CD14-positive monocyte (primary cell): ENCODE measurements around the gene PTPRN2. TPM values are rescaled to one million over a fixed set of nuclear protein-coding genes. Genes with fewer than 3 reads are reported as not detected.
"Not testable (repeated sequence)": the region's sequence is repeated elsewhere in the genome, so short reads cannot be mapped to it uniquely, and the experiment has no call there.

Source experiments
- DNase-seq, 3 donors: peaks; one replicate each; pipeline ENCODE4 v3.0.0-alpha.2; 2011 to 2022
- H2AFZ ChIP-seq: 2 replicates; pipeline ENCODE4 v1.6.0; 2012; ENCODE audit warnings: mild to moderate bottlenecking, low read depth, low read length, inconsistent platforms; ENCODE audit not compliant: insufficient read depth, poor library complexity, severe bottlenecking
- H3K27ac ChIP-seq, 2 donors: 1 replicate in 1 of 2; 2 replicates in 1 of 2; pipeline ENCODE4 v1.5.1; 2012 to 2013; ENCODE audit warnings: low read length in 2 of 2, control low read depth in 1 of 2, inconsistent platforms in 1 of 2, low read depth in 1 of 2, mild to moderate bottlenecking in 1 of 2
- H3K27me3 ChIP-seq, 2 donors: one replicate each; pipeline versions ENCODE4 v1.6.0 to v1.6.1; 2011 to 2013; ENCODE audit warnings: low read length in 2 of 2; ENCODE audit not compliant: control insufficient read depth in 2 of 2, insufficient read depth in 2 of 2
- H3K36me3 ChIP-seq, 2 donors: replicated peaks in 1 of 2; 1 replicate in 1 of 2; 2 replicates in 1 of 2; pipeline versions ENCODE4 v1.5.1 to v1.6.1; 2012 to 2013; ENCODE audit warnings: low read length in 2 of 2, control low read depth in 1 of 2, inconsistent platforms in 1 of 2, mild to moderate bottlenecking in 1 of 2; ENCODE audit not compliant: insufficient read depth in 2 of 2, control insufficient read depth in 1 of 2
- H3K4me1 ChIP-seq, 2 donors: 1 replicate in 1 of 2; 2 replicates in 1 of 2; pipeline versions ENCODE4 v1.5.1 to v1.6.1; 2012 to 2013; ENCODE audit warnings: low read length in 2 of 2, control low read depth in 1 of 2, inconsistent platforms in 1 of 2, mild to moderate bottlenecking in 1 of 2, moderate library complexity in 1 of 2; ENCODE audit not compliant: insufficient read depth in 2 of 2, control insufficient read depth in 1 of 2
- H3K4me2 ChIP-seq: replicated peaks from 2 replicates; pipeline ENCODE3; 2012; ENCODE audit warnings: low read length, moderate library complexity, mild to moderate bottlenecking; ENCODE audit not compliant: poor library complexity, severe bottlenecking; ENCODE audit errors: extremely low read depth
- H3K4me3 ChIP-seq, 3 experiments: fragments of 200-600 bp in 1 of 3; sonication (generic) in 1 of 3; replicated peaks in 1 of 3; 1 replicate in 2 of 3; 2 replicates in 1 of 3; pipeline ENCODE4 v1.5.1; 2011 to 2013; ENCODE audit warnings: low read length in 3 of 3, mild to moderate bottlenecking in 3 of 3, control low read depth in 2 of 3, low read depth in 2 of 3, inconsistent platforms in 1 of 3, moderate library complexity in 1 of 3
- H3K79me2 ChIP-seq: 2 replicates; pipeline ENCODE4 v1.6.0; 2012; ENCODE audit warnings: mild to moderate bottlenecking, control low read depth, inconsistent platforms, low read length, moderate library complexity; ENCODE audit not compliant: insufficient read depth
- H3K9ac ChIP-seq: 2 replicates; pipeline ENCODE4 v1.6.0; 2017; ENCODE audit warnings: low read length, mild to moderate bottlenecking; ENCODE audit not compliant: insufficient read depth, poor library complexity, severe bottlenecking
- H3K9me3 ChIP-seq, 2 donors: replicated peaks in 1 of 2; 1 replicate in 1 of 2; 2 replicates in 1 of 2; pipeline versions ENCODE4 v1.5.1 to v1.6.1; 2012 to 2013; ENCODE audit warnings: low read length in 2 of 2, control low read depth in 1 of 2; ENCODE audit not compliant: control insufficient read depth in 1 of 2, insufficient read depth in 1 of 2
- H4K20me1 ChIP-seq: 2 replicates; pipeline ENCODE4 v1.6.0; 2012; ENCODE audit warnings: mild to moderate bottlenecking, low read length, control low read depth, moderate library complexity; ENCODE audit not compliant: insufficient read depth
- H3K27ac Mint-ChIP-seq, 7 donors: one replicate each; pipeline ENCODE4 v1.8.0; 2020; ENCODE audit warnings: mild to moderate bottlenecking in 7 of 7, mixed read lengths in 7 of 7, moderate library complexity in 6 of 7, inconsistent platforms in 2 of 7
- H3K27me3 Mint-ChIP-seq, 3 donors: one replicate each; pipeline ENCODE4 v1.8.0; 2021 to 2022; ENCODE audit warnings: low read depth in 3 of 3, mild to moderate bottlenecking in 3 of 3, mixed read lengths in 3 of 3, moderate library complexity in 3 of 3, inconsistent platforms in 1 of 3
- H3K36me3 Mint-ChIP-seq, 2 donors: one replicate each; pipeline ENCODE4 v1.8.0; 2020; ENCODE audit warnings: mixed read lengths in 2 of 2, inconsistent platforms in 1 of 2, mild to moderate bottlenecking in 1 of 2
- H3K4me1 Mint-ChIP-seq: one replicate; pipeline ENCODE4 v1.8.0; 2020; ENCODE audit warnings: mild to moderate bottlenecking, mixed read lengths
- H3K4me3 Mint-ChIP-seq, 2 donors: one replicate each; pipeline ENCODE4 v1.8.0; 2020; ENCODE audit warnings: mild to moderate bottlenecking in 2 of 2, mixed read lengths in 2 of 2, moderate library complexity in 1 of 2
- H3K9me3 Mint-ChIP-seq, 7 donors: one replicate each; pipeline ENCODE4 v1.8.0; 2020 to 2022; ENCODE audit warnings: mixed read lengths in 7 of 7, mild to moderate bottlenecking in 6 of 7, moderate library complexity in 6 of 7, inconsistent platforms in 2 of 7
- WGBS: methylation state at CpG from one replicate; pipeline ENCODE4 v1.1.5; 2013; ENCODE audit warnings: missing lambda C conversion rate; ENCODE audit not compliant: insufficient coverage; 5-methylcytosine and 5-hydroxymethylcytosine counted together
- intact Hi-C, 2 donors: fragments of 100-400 bp; cut with micrococcal nuclease; formaldehyde crosslinking; loops; one replicate each; pipeline versions ENCODE4 v1.15.0 to v1.15.1; 2023
- polyA plus RNA-seq, 3 donors: library from polyadenylated mRNA; depleted of rRNA in 1 of 3; unstranded in 2 of 3; stranded (reverse) in 1 of 3; fragments of 300-500 nt in 2 of 3; fragments of >200 nt in 1 of 3; fragmentation: Illumina TruSeq in 2 of 3; gene quantifications; 1 replicate in 2 of 3; 2 replicates in 1 of 3; pipeline ENCODE4 v1.2.3, GENCODE V29; 2012 to 2021
- TF ChIP-seq, protein P1 (sequence below): fragments of 200-600 bp; IDR thresholded peaks from one replicate; pipeline ENCODE4 v1.8.0; 2022; ENCODE audit warnings: antibody characterized with exemption, mild to moderate bottlenecking

PTPRN2 gene
- polyA plus RNA-seq, 3 donors = 0.25 to 1.4 (median 0.97) TPM

DNA sequence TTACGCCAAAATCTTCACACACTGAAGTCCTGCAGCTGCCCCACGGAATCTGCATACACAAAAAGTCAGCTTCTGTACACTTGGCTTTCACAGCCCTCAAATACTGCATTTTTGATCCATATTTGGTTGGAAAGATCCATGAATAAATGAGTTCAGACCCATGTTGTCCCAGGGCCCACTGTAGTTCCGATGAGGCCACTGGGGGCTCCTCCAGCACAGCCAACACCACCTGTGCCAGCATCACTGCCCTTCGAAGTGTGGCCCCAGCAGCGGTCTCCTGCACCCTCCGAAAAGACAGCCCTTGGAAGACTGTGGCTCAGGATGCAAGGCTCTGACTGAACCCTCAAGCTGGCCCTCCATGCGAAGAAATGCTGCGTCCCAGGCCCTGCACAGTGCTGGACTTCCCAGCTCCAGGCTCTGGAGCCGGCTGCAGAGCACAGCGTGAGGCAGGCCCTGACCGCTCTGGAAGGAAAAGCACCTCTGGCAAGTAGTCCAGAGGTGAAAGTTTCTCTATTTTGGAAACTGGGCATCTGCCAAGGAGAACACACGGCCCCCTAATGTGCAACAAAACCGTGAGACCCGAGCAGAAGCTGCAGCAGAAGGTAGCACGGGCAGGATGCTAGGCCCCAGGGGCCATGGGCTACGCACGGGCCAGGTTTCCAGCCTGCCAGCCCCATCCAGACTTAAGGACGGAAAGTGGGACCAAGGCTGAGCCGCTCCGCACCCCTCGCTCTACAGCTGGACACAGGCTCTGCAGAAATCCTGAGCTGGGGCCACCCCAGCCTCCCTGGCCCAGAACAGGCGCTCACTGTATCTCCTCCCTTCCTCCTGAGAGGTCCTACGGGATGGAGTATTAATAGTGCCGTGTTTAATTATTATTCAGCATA is 62.6 kb downstream of the PTPRN2 start:
- Histone ChIP-seq H3K27ac (no peak overlapping the region), H3K4me3 (no peak overlapping the region), H3K9ac (no peak overlapping the region), H2AFZ (no peak overlapping the region), H3K4me2 (no peak overlapping the region), H3K4me1 (no peaks in the 10 kb centered on the region), H4K20me1 (no peaks in the 10 kb centered on the region), H3K79me2 (no peaks in the 10 kb centered on the region), H3K9me3 (peaks cover 10 to 20% of the 10 kb centered on the region in 2 donors), H3K36me3 (no peaks in the 10 kb centered on the region), H3K27me3 (no peaks in the 10 kb centered on the region)
- TF ChIP-seq, protein P1, sequence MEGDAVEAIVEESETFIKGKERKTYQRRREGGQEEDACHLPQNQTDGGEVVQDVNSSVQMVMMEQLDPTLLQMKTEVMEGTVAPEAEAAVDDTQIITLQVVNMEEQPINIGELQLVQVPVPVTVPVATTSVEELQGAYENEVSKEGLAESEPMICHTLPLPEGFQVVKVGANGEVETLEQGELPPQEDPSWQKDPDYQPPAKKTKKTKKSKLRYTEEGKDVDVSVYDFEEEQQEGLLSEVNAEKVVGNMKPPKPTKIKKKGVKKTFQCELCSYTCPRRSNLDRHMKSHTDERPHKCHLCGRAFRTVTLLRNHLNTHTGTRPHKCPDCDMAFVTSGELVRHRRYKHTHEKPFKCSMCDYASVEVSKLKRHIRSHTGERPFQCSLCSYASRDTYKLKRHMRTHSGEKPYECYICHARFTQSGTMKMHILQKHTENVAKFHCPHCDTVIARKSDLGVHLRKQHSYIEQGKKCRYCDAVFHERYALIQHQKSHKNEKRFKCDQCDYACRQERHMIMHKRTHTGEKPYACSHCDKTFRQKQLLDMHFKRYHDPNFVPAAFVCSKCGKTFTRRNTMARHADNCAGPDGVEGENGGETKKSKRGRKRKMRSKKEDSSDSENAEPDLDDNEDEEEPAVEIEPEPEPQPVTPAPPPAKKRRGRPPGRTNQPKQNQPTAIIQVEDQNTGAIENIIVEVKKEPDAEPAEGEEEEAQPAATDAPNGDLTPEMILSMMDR = no peak
- Mint-ChIP-seq H3K9me3 (peaks cover 8 to 19% (median 12%) of the 10 kb centered on the region in 7 donors), H3K27ac (no peak overlapping the region), H3K4me1 (no peaks in the 10 kb centered on the region), H3K36me3 (no peaks in the 10 kb centered on the region), H3K27me3 (peaks cover 0 to 5% (median 4%) of the 10 kb centered on the region in 3 donors), H3K4me3 (no peak overlapping the region)
- no peak for DNase-seq
- WGBS = 92% methylated on average over 16 of the region's 24 CpGs
- intact Hi-C loops = no loop called here

DNA sequence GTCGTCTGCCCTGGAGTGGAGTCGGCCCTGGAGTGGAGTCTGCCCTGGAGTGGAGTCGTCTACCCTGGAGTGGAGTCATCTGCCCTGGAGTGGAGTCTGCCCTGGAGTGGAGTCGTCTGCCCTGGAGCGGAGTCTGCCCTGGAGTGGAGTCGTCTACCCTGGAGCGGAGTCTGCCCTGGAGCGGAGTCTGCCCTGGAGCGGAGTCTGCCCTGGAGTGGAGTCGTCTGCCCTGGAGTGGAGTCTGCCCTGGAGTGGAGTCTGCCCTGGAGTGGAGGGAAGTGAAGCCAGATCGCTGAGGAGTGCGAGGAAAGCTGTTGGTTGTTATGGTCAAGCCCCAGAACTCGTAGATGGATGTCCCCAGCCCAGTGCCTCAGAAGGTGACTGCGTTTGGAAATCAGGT is 63.3 kb downstream of the PTPRN2 start:
- H3K36me3 Mint-ChIP-seq, H3K9ac ChIP-seq, H3K27ac ChIP-seq, H3K4me2 ChIP-seq, H3K27me3 Mint-ChIP-seq, H3K4me3 ChIP-seq, DNase-seq, intact Hi-C loops, H3K4me1 Mint-ChIP-seq, H3K4me3 Mint-ChIP-seq, H3K27me3 ChIP-seq, H3K79me2 ChIP-seq, H2AFZ ChIP-seq, H3K4me1 ChIP-seq, H4K20me1 ChIP-seq, H3K36me3 ChIP-seq, H3K27ac Mint-ChIP-seq: not testable (repeated sequence)
- peaks cover 8 to 19% (median 12%) of the 10 kb centered on the region in 7 donors for H3K9me3 Mint-ChIP-seq
- H3K9me3 ChIP-seq = peaks cover 10 to 20% of the 10 kb centered on the region in 2 donors
- 86% methylated on average over 6 of the region's 14 CpGs for WGBS

DNA sequence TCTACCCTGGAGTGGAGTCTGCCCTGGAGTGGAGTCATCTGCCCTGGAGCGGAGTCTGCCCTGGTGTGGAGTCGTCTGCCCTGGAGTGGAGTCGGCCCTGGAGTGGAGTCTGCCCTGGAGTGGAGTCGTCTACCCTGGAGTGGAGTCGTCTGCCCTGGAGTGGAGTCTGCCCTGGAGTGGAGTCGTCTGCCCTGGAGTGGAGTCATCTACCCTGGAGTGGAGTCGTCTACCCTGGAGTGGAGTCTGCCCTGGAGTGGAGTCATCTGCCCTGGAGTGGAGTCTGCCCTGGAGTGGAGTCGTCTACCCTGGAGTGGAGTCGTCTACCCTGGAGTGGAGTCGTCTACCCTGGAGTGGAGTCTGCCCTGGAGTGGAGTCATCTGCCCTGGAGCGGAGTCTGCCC is 63.7 kb downstream of the PTPRN2 start:
- H3K36me3 Mint-ChIP-seq, intact Hi-C loops, H3K9ac ChIP-seq, H3K4me3 Mint-ChIP-seq, H3K79me2 ChIP-seq, H4K20me1 ChIP-seq, H3K4me3 ChIP-seq, H3K27ac Mint-ChIP-seq, H2AFZ ChIP-seq, H3K36me3 ChIP-seq, DNase-seq, H3K27ac ChIP-seq, H3K4me2 ChIP-seq, H3K4me1 ChIP-seq, H3K27me3 Mint-ChIP-seq, H3K4me1 Mint-ChIP-seq, H3K27me3 ChIP-seq: not testable (repeated sequence)
- H3K9me3 ChIP-seq = peaks cover 10 to 20% of the 10 kb centered on the region in 2 donors
- no CpG with 5 or more reads among the region's 11 CpGs for WGBS
- peaks cover 8 to 19% (median 12%) of the 10 kb centered on the region in 7 donors for H3K9me3 Mint-ChIP-seq
